SKM-1 treated with dmso at 0.1 percent for 144 hours (cell line): ENCODE measurements around the gene FBXW7.

Source experiments
- DNase-seq: peaks from one replicate; lab custom pipeline; 2025; ENCODE audit not compliant: unreplicated experiment; lab: John Stamatoyannopoulos, UW

Gene FBXW7

GRCh38 chr4:152478461-152479237, 57.2 kb downstream of the FBXW7 start:
- DNase-seq, result no peak

- no peak for DNase-seq
These were observed 59.1 kb downstream of the FBXW7 start for GRCh38 chr4:152476796-152477195.

- no peak for DNase-seq
These were observed 64.6 kb downstream of the FBXW7 start for GRCh38 chr4:152471251-152471792.

- DNase-seq, result no peak
These were observed 67.5 kb downstream of the FBXW7 start for GRCh38 chr4:152468408-152468807.

- DNase-seq, result no peak
These were observed 68.8 kb downstream of the FBXW7 start for GRCh38 chr4:152467101-152467500.

GRCh38 chr4:152464030-152464823, 71.7 kb downstream of the FBXW7 start:
- peak; percentile 60 for DNase-seq

- no peak for DNase-seq
These were observed 72.3 kb downstream of the FBXW7 start for GRCh38 chr4:152463562-152463961.

- no peak for DNase-seq
These were observed 73.2 kb downstream of the FBXW7 start for GRCh38 chr4:152462695-152463094.

GRCh38 chr4:152462047-152462446, 73.8 kb downstream of the FBXW7 start:
- DNase-seq, result no peak

GRCh38 chr4:152460488-152460887, 75.4 kb downstream of the FBXW7 start:
- DNase-seq, result peak; percentile 48

- DNase-seq, result no peak
These were observed 76.6 kb downstream of the FBXW7 start for GRCh38 chr4:152459326-152459725.

GRCh38 chr4:152458801-152459302, 77.0 kb downstream of the FBXW7 start:
- DNase-seq, result peak; percentile 35

- no peak for DNase-seq
These were observed 79.3 kb downstream of the FBXW7 start for GRCh38 chr4:152456609-152457008.

- no peak for DNase-seq
These were observed 80.6 kb downstream of the FBXW7 start for GRCh38 chr4:152455311-152455710.

GRCh38 chr4:152454398-152455011, 81.4 kb downstream of the FBXW7 start:
- peak; percentile 32 for DNase-seq

GRCh38 chr4:152451496-152451895, 84.4 kb downstream of the FBXW7 start:
- no peak for DNase-seq

GRCh38 chr4:152448854-152449253, 87.0 kb downstream of the FBXW7 start:
- no peak for DNase-seq

GRCh38 chr4:152448038-152448707, 87.7 kb downstream of the FBXW7 start:
- DNase-seq, result no peak

GRCh38 chr4:152443859-152444258, 92.0 kb downstream of the FBXW7 start:
- no peak for DNase-seq

GRCh38 chr4:152437561-152437960, 98.3 kb downstream of the FBXW7 start:
- no peak for DNase-seq

- no peak for DNase-seq
These were observed 99.5 kb downstream of the FBXW7 start for GRCh38 chr4:152436384-152436783.
